RWPE2 (cell line): ENCODE results near the gene GALNT11.

Source experiments
- ATAC-seq: fragments of 200-7000 bp; cut with Tn5 transposase; 3 replicates; pipeline ENCODE4 v1.9.1; 2021; ENCODE audit warnings: low read depth
- DNase-seq: peaks from one replicate; pipeline ENCODE4 v3.0.0-alpha.2; 2020; ENCODE audit warnings: low spot score
- H3K27ac ChIP-seq: fragments of 450-650 bp; 2 replicates; pipeline ENCODE4 v1.5.1; 2017; ENCODE audit warnings: mild to moderate bottlenecking; ENCODE audit not compliant: poor library complexity, severe bottlenecking
- H3K27me3 ChIP-seq: fragments of 250-450 bp; sonication (Bioruptor Pico); 2 replicates; pipeline ENCODE4 v1.5.1; 2021; ENCODE audit warnings: mild to moderate bottlenecking, moderate library complexity; ENCODE audit not compliant: insufficient read depth, poor library complexity, severe bottlenecking
- H3K36me3 ChIP-seq: fragments of 250-450 bp; sonication (Bioruptor Pico); 2 replicates; pipeline ENCODE4 v1.5.1; 2020; ENCODE audit warnings: low read depth, mild to moderate bottlenecking, moderate library complexity
- H3K4me1 ChIP-seq: fragments of 250-450 bp; sonication (Bioruptor Pico); 2 replicates; pipeline ENCODE4 v1.5.1; 2021; ENCODE audit warnings: mild to moderate bottlenecking, moderate library complexity; ENCODE audit not compliant: insufficient read depth, poor library complexity, severe bottlenecking
- H3K4me3 ChIP-seq: fragments of 250-450 bp; sonication (Bioruptor Pico); 2 replicates; pipeline ENCODE4 v1.5.1; 2021; ENCODE audit warnings: mild to moderate bottlenecking, moderate library complexity; ENCODE audit not compliant: severe bottlenecking
- H3K9me3 ChIP-seq: fragments of 250-450 bp; sonication (Bioruptor Pico); 2 replicates; pipeline ENCODE4 v1.5.1; 2021; ENCODE audit warnings: mild to moderate bottlenecking, moderate library complexity; ENCODE audit not compliant: severe bottlenecking
- TF ChIP-seq, protein P1 (sequence below): fragments of 450-650 bp; IDR thresholded peaks from one replicate; pipeline ENCODE4 v1.5.1; 2017; ENCODE audit warnings: mild to moderate bottlenecking, moderate library complexity; ENCODE audit not compliant: poor library complexity, severe bottlenecking

Gene GALNT11

DNA sequence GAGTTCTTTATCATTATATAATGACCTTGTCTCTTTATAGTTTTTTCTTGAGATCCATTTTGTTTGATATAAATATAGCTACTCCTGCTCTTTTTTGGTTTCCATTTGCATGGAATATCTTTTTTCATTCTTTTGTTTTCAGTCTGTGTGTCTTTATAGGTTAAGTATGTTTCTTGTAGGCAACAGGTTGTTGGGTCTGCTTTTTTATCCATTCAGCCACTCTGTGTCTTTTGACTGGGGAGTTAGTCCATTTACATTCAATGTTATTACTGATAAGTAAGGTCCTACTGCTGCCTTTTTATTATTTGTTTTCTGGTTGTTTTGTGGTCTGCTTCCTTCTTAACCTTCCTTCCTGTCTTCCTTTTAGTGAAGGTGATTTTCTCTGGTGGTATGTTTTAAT, 21.1 kb downstream of the GALNT11 start:
- TF ChIP-seq, protein P1, sequence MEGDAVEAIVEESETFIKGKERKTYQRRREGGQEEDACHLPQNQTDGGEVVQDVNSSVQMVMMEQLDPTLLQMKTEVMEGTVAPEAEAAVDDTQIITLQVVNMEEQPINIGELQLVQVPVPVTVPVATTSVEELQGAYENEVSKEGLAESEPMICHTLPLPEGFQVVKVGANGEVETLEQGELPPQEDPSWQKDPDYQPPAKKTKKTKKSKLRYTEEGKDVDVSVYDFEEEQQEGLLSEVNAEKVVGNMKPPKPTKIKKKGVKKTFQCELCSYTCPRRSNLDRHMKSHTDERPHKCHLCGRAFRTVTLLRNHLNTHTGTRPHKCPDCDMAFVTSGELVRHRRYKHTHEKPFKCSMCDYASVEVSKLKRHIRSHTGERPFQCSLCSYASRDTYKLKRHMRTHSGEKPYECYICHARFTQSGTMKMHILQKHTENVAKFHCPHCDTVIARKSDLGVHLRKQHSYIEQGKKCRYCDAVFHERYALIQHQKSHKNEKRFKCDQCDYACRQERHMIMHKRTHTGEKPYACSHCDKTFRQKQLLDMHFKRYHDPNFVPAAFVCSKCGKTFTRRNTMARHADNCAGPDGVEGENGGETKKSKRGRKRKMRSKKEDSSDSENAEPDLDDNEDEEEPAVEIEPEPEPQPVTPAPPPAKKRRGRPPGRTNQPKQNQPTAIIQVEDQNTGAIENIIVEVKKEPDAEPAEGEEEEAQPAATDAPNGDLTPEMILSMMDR, result no peak
- H3K9me3 ChIP-seq, result peaks cover 4% of the 10 kb centered on the region
- DNase-seq (no peak), ATAC-seq (no peak)
- H3K27ac ChIP-seq, result no peak overlapping the region
- no peak overlapping the region for H3K4me3 ChIP-seq
- no peaks in the 10 kb centered on the region for H3K36me3 ChIP-seq
- H3K27me3 ChIP-seq, result no peaks in the 10 kb centered on the region
- no peaks in the 10 kb centered on the region for H3K4me1 ChIP-seq

DNA sequence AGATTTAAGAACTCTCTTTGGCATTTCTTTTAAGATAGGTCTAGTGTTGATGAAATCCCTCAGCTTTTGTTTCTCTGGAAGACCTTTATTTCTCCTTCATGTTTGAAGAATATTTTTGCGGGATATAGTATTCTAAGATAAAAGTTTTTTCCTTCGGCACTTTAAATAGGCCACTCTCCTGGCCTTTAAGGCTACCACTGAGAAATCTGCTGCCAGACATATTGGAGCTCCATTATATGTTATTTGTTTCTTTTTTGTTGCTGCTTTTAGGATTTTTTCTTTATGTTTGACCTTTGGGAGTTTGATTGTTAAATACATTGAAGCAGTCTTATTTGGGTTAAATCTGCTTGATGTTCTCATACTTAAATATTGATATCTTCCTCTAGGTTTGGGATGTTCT, 22.6 kb downstream of the GALNT11 start:
- TF ChIP-seq, protein P1, result no peak
- no peak overlapping the region for H3K4me3 ChIP-seq
- DNase-seq, result no peak
- no peaks in the 10 kb centered on the region for H3K4me1 ChIP-seq
- no peaks in the 10 kb centered on the region for H3K36me3 ChIP-seq
- peaks cover 4% of the 10 kb centered on the region for H3K9me3 ChIP-seq
- H3K27me3 ChIP-seq, result no peaks in the 10 kb centered on the region
- H3K27ac ChIP-seq, result no peak overlapping the region
- no peak for ATAC-seq

DNA sequence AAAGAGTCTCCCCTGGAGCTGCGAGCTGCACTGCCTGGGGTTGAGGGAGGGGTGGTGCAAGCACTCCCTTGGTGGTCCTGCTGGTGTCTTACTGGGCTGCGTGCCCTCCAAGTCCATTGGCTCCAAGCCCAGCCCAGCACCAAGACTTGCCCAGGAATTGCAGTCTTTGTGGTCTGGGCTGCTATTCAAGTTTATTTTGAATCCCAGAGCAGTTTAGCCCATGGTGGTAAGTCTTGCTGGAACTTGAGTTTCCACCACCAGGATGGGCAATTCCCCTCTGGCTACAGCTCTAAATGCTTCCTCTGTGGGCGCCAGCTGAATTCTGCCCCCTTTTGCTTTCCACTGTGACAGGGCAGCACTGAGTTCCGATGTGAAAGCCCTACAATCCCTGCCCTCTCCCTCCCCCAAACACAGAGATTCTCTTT, 25.1 kb downstream of the GALNT11 start:
- no peaks in the 10 kb centered on the region for H3K9me3 ChIP-seq
- H3K4me1 ChIP-seq, result no peaks in the 10 kb centered on the region
- H3K27me3 ChIP-seq, result no peaks in the 10 kb centered on the region
- H3K4me3 ChIP-seq, result no peak overlapping the region
- TF ChIP-seq, protein P1, result no peak
- no peak for DNase-seq
- H3K36me3 ChIP-seq, result no peaks in the 10 kb centered on the region
- no peak overlapping the region for H3K27ac ChIP-seq
- ATAC-seq, result no peak

DNA sequence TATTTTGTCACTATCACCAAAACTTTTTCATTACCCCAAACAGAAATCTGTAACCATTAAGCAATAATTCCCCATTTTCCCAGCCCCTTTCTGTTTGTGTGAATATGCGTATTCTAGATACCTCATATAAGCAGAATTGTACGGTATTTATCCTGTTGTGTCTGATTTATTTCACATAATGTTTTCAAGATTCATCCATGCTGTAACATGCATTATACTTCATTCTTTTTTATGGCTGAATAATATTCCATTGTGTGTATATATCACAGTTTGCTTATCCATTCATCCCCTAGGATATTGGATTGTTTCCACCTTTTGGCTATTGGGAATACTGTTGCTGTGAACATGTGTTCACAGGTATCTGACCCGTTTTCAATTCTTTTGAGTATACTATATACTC, 26.5 kb downstream of the GALNT11 start:
- Histone ChIP-seq H3K9me3 (no peaks in the 10 kb centered on the region), H3K36me3 (no peaks in the 10 kb centered on the region), H3K27ac (no peak overlapping the region), H3K4me1 (no peaks in the 10 kb centered on the region), H3K4me3 (no peak overlapping the region), H3K27me3 (no peaks in the 10 kb centered on the region)
- DNase-seq (no peak), ATAC-seq (no peak)
- TF ChIP-seq, protein P1, result no peak

DNA sequence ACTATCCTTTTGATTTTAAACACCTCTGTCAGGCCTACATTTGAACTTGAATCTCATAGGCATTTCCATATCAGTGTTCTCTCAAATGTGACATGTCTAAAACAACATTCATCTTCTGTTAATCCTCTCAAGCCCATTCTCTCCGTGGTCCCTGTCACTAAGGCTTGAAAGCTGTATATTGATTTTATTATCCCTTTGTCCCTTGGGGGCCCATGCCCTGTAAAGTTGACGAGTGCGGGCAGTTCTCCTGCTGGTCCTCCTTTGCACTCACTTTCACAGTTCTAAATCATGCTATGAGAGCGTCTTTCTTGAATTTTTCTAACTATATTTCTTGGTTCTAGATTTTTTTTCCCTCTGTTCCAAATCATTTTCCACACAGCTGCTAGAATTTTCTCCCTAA, 27.3 kb downstream of the GALNT11 start:
- no peak overlapping the region for H3K4me3 ChIP-seq
- TF ChIP-seq, protein P1, result no peak
- no peaks in the 10 kb centered on the region for H3K36me3 ChIP-seq
- no peaks in the 10 kb centered on the region for H3K27me3 ChIP-seq
- H3K4me1 ChIP-seq, result no peaks in the 10 kb centered on the region
- ATAC-seq, result no peak
- DNase-seq, result no peak
- no peaks in the 10 kb centered on the region for H3K9me3 ChIP-seq
- H3K27ac ChIP-seq, result no peak overlapping the region
